HL-60/S4 treated with phorbol 12-myristate 13-acetate at 8.2 ng/mL for 4 days and 3 days (cell line): ENCODE results near the gene FXYD2.

Experiments used
- in situ Hi-C: fragments of 300-500 bp; cut with MboI; formaldehyde crosslinking; loops from 2 replicates; pipeline ENCODE4 v1.15.0; 2022; ENCODE audit warnings: low sequenced_read_pairs

The FXYD2 gene

GRCh38 chr11:117836077-117836960 is 11.8 kb upstream of the FXYD2 start:
- in situ Hi-C loops = no loop called here

GRCh38 chr11:117835576-117835975 is 11.0 kb upstream of the FXYD2 start:
- in situ Hi-C loops = no loop called here

GRCh38 chr11:117834838-117835443 is 10.4 kb upstream of the FXYD2 start:
- in situ Hi-C loops = no loop called here

GRCh38 chr11:117834068-117834810 is 9.7 kb upstream of the FXYD2 start:
- in situ Hi-C loops = no loop called here

GRCh38 chr11:117833401-117833891 is 8.9 kb upstream of the FXYD2 start:
- in situ Hi-C loops = no loop called here

- in situ Hi-C loops = no loop called here
Observed at GRCh38 chr11:117832511-117832910, 8.0 kb upstream of the FXYD2 start.

GRCh38 chr11:117831661-117832415 is 7.3 kb upstream of the FXYD2 start:
- in situ Hi-C loops = no loop called here

- in situ Hi-C loops = no loop called here
Observed at GRCh38 chr11:117830674-117831351, 6.3 kb upstream of the FXYD2 start.

- in situ Hi-C loops = no loop called here
Observed at GRCh38 chr11:117830072-117830471, 5.5 kb upstream of the FXYD2 start.

- in situ Hi-C loops = loop anchor here (10.0 kb wide), 2 partner anchors 115 to 225 kb away; no protein-coding TSS in a partner anchor
Observed at GRCh38 chr11:117829369-117829725, 4.8 kb upstream of the FXYD2 start.

- in situ Hi-C loops = loop anchor here (10.0 kb wide), 2 partner anchors 116 to 226 kb away; no protein-coding TSS in a partner anchor
Observed at GRCh38 chr11:117828611-117829368, 4.2 kb upstream of the FXYD2 start.

- in situ Hi-C loops = loop anchor here (10.0 kb wide), 2 partner anchors 117 to 227 kb away; no protein-coding TSS in a partner anchor
Observed at GRCh38 chr11:117827521-117828511, 3.3 kb upstream of the FXYD2 start.

GRCh38 chr11:117826832-117827231 is 2.3 kb upstream of the FXYD2 start:
- in situ Hi-C loops = loop anchor here (10.0 kb wide), 2 partner anchors 118 to 228 kb away; no protein-coding TSS in a partner anchor

- in situ Hi-C loops = loop anchor here (10.0 kb wide), 2 partner anchors 119 to 229 kb away; no protein-coding TSS in a partner anchor
Observed at GRCh38 chr11:117826190-117826570, 1.6 kb upstream of the FXYD2 start.

GRCh38 chr11:117825538-117826189 is 1.1 kb upstream of the FXYD2 start:
- in situ Hi-C loops = loop anchor here (10.0 kb wide), 2 partner anchors 119 to 229 kb away; no protein-coding TSS in a partner anchor

- in situ Hi-C loops = loop anchor here (10.0 kb wide), 2 partner anchors 121 to 231 kb away; no protein-coding TSS in a partner anchor
Observed at GRCh38 chr11:117823946-117824420, 561 bp downstream of the FXYD2 start.
